IMR-90 (cell line): ENCODE results near the gene PDE12. TPM values are rescaled to one million over a fixed set of nuclear protein-coding genes. Genes with fewer than 3 reads are reported as not detected.

Experiments used
- ATAC-seq: fragments of 200-7000 bp; cut with Tn5 transposase; 2 replicates; pipeline ENCODE4 v1.9.1; 2020; ENCODE audit warnings: low read depth, mild to moderate bottlenecking, moderate library complexity
- BruUV-seq: library from RNA; stranded (reverse); fragments of 400-500 nt; replicated peaks from 2 replicates; lab custom pipeline; 2021; lab: Mats Ljungman, UMichigan
- CTCF ChIA-PET: fragments of 300-600 bp; formaldehyde crosslinking; extraction: SDS; loops from one replicate; lab custom pipeline; 2021; ENCODE audit warnings: antibody characterized with exemption; lab: Yijun Ruan, JAX
- POLR2A ChIA-PET: fragments of 300-600 bp; sonication (Branson Sonifier 250); formaldehyde crosslinking; loops from one replicate; lab custom pipeline; 2022; ENCODE audit warnings: antibody characterized with exemption; ENCODE audit not compliant: unreplicated experiment; lab: Charles Lee
- DNase-seq: peaks from one replicate; pipeline ENCODE4 v3.0.0; 2013
- H2AFZ ChIP-seq: replicated peaks from 2 replicates; pipeline ENCODE3; 2013; ENCODE audit warnings: low read length, mild to moderate bottlenecking; ENCODE audit not compliant: poor library complexity
- H2AK5ac ChIP-seq: 2 replicates; pipeline ENCODE4 v1.6.1; 2013; ENCODE audit warnings: low read depth, low read length, inconsistent platforms
- H2AK9ac ChIP-seq: replicated peaks from 2 replicates; pipeline ENCODE3; 2013; ENCODE audit warnings: mild to moderate bottlenecking, low read depth, low read length, moderate library complexity; ENCODE audit not compliant: poor library complexity
- H2BK120ac ChIP-seq: 2 replicates; pipeline ENCODE4 v1.6.1; 2013; ENCODE audit warnings: low read depth, low read length, inconsistent platforms
- H2BK15ac ChIP-seq: 3 replicates; pipeline ENCODE4 v1.6.1; 2013; ENCODE audit warnings: low read depth, low read length, inconsistent platforms
- H2BK20ac ChIP-seq: 2 replicates; pipeline ENCODE4 v1.6.1; 2013; ENCODE audit warnings: low read depth, mild to moderate bottlenecking, inconsistent platforms, low read length, moderate library complexity
- H2BK5ac ChIP-seq: 2 replicates; pipeline ENCODE4 v1.6.1; 2013; ENCODE audit warnings: mild to moderate bottlenecking, low read depth, low read length, inconsistent platforms; ENCODE audit not compliant: poor library complexity, severe bottlenecking
- H3K14ac ChIP-seq: replicated peaks from 2 replicates; pipeline ENCODE4 v1.6.1; 2013; ENCODE audit warnings: low read depth, low read length, inconsistent platforms
- H3K18ac ChIP-seq: 2 replicates; pipeline ENCODE4 v1.6.1; 2013; ENCODE audit warnings: low read depth, low read length, control low read depth
- H3K23ac ChIP-seq: 2 replicates; pipeline ENCODE4 v1.6.1; 2013; ENCODE audit warnings: low read depth, low read length, inconsistent platforms
- H3K27ac ChIP-seq: 2 replicates; pipeline ENCODE4 v1.5.1; 2013; ENCODE audit warnings: mild to moderate bottlenecking, control low read depth, low read length; ENCODE audit not compliant: insufficient read depth
- H3K27me3 ChIP-seq: 2 replicates; pipeline ENCODE4 v1.6.1; 2013; ENCODE audit warnings: low read length; ENCODE audit not compliant: control insufficient read depth, insufficient read depth
- H3K36me3 ChIP-seq: 2 replicates; pipeline ENCODE4 v1.6.1; 2013; ENCODE audit warnings: low read length, mixed read lengths; ENCODE audit not compliant: control insufficient read depth, insufficient read depth
- H3K4ac ChIP-seq: 2 replicates; pipeline ENCODE4 v1.6.1; 2013; ENCODE audit warnings: low read depth, low read length, inconsistent platforms
- H3K4me1 ChIP-seq: 2 replicates; pipeline ENCODE4 v1.6.1; 2013; ENCODE audit warnings: low read length, mixed read lengths; ENCODE audit not compliant: control insufficient read depth, insufficient read depth
- H3K4me2 ChIP-seq: 2 replicates; pipeline ENCODE4 v1.6.1; 2013; ENCODE audit warnings: low read depth, mild to moderate bottlenecking, control low read depth, low read length, moderate library complexity
- H3K4me3 ChIP-seq: 2 replicates; pipeline ENCODE4 v1.5.1; 2013; ENCODE audit warnings: low read depth, mild to moderate bottlenecking, control low read depth, low read length, moderate library complexity; ENCODE audit not compliant: insufficient read depth
- H3K56ac ChIP-seq: 2 replicates; pipeline ENCODE4 v1.6.1; 2013; ENCODE audit warnings: low read length, inconsistent platforms; ENCODE audit not compliant: insufficient read depth; ENCODE audit errors: extremely low read depth
- H3K79me1 ChIP-seq, 2 experiments: 2 replicates each; pipeline ENCODE4 v1.6.1; 2013; ENCODE audit warnings: low read length in 2 of 2, inconsistent platforms in 1 of 2, low read depth in 1 of 2
- H3K9ac ChIP-seq: 2 replicates; pipeline ENCODE4 v1.6.1; 2013; ENCODE audit warnings: low read depth, low read length, control low read depth
- H3K9me1 ChIP-seq: 2 replicates; pipeline ENCODE4 v1.6.1; 2013; ENCODE audit warnings: low read length, inconsistent platforms; ENCODE audit not compliant: insufficient read depth
- H3K9me3 ChIP-seq: 2 replicates; pipeline ENCODE4 v1.6.1; 2013; ENCODE audit warnings: low read length; ENCODE audit not compliant: control insufficient read depth, insufficient read depth
- H4K20me1 ChIP-seq: 2 replicates; pipeline ENCODE4 v1.6.1; 2013; ENCODE audit warnings: low read length, inconsistent platforms; ENCODE audit not compliant: insufficient read depth
- H4K5ac ChIP-seq: 2 replicates; pipeline ENCODE4 v1.6.1; 2013; ENCODE audit warnings: mild to moderate bottlenecking, low read depth, low read length, control low read depth
- H4K8ac ChIP-seq, 2 experiments: 2 replicates each; pipeline ENCODE4 v1.6.1; 2013; ENCODE audit warnings: low read depth in 2 of 2, low read length in 2 of 2, control low read depth in 1 of 2, inconsistent platforms in 1 of 2
- H4K91ac ChIP-seq: 2 replicates; pipeline ENCODE4 v1.6.1; 2013; ENCODE audit warnings: low read depth, low read length, inconsistent platforms; ENCODE audit not compliant: insufficient read depth
- BHLHE40 ChIP-seq: fragments of 150-350 bp; IDR thresholded peaks from 2 replicates; pipeline ENCODE4 v1.6.1; 2016; ENCODE audit warnings: mild to moderate bottlenecking, low read depth, low read length
- CEBPB ChIP-seq: IDR thresholded peaks from 2 replicates; pipeline ENCODE4 v1.6.1; 2012; ENCODE audit warnings: low read depth, low read length, improper control_type of control experiment
- CHD1 ChIP-seq: IDR thresholded peaks from 2 replicates; pipeline ENCODE4 v1.6.1; 2012; ENCODE audit warnings: low read depth, low read length, improper control_type of control experiment
- CTCF ChIP-seq: conservative IDR thresholded peaks from 2 replicates; pipeline ENCODE4 v1.5.1; 2012; ENCODE audit warnings: mild to moderate bottlenecking, low read depth, low read length, improper control_type of control experiment
- ELK1 ChIP-seq: fragments of 150-350 bp; IDR thresholded peaks from 2 replicates; pipeline ENCODE4 v1.6.1; 2016; ENCODE audit warnings: low read depth, mild to moderate bottlenecking, low read length, moderate library complexity, borderline replicate concordance
- FOS ChIP-seq: fragments of 150-350 bp; IDR thresholded peaks from 2 replicates; pipeline ENCODE4 v1.6.1; 2016; ENCODE audit warnings: low read depth, low read length
- MAFK ChIP-seq: IDR thresholded peaks from 2 replicates; pipeline ENCODE4 v1.6.1; 2012; ENCODE audit warnings: low read depth, low read length, improper control_type of control experiment
- MAZ ChIP-seq: IDR thresholded peaks from 2 replicates; pipeline ENCODE4 v1.6.1; 2012; ENCODE audit warnings: low read depth, mild to moderate bottlenecking, low read length, improper control_type of control experiment, moderate library complexity, borderline replicate concordance
- MXI1 ChIP-seq: IDR thresholded peaks from 2 replicates; pipeline ENCODE4 v1.6.1; 2012; ENCODE audit warnings: low read depth, mild to moderate bottlenecking, low read length, moderate library complexity, borderline replicate concordance
- NFE2L2 ChIP-seq: fragments of 150-350 bp; IDR thresholded peaks from 2 replicates; pipeline ENCODE4 v1.6.1; 2016; ENCODE audit warnings: low read depth, mild to moderate bottlenecking, low read length
- POLR2A ChIP-seq: IDR thresholded peaks from 2 replicates; pipeline ENCODE4 v1.6.1; 2012; ENCODE audit warnings: mild to moderate bottlenecking, low read depth, low read length
- RAD21 ChIP-seq: IDR thresholded peaks from 2 replicates; pipeline ENCODE4 v1.6.1; 2012; ENCODE audit warnings: low read length, improper control_type of control experiment
- RCOR1 ChIP-seq: IDR thresholded peaks from 2 replicates; pipeline ENCODE4 v1.6.1; 2012; ENCODE audit warnings: mild to moderate bottlenecking, low read length, improper control_type of control experiment; ENCODE audit not compliant: insufficient replicate concordance
- RFX5 ChIP-seq: IDR thresholded peaks from 2 replicates; pipeline ENCODE4 v1.8.0; 2012; ENCODE audit warnings: low read depth, mild to moderate bottlenecking, low read length, moderate library complexity
- SMC3 ChIP-seq: fragments of 150-350 bp; IDR thresholded peaks from 2 replicates; pipeline ENCODE4 v1.6.1; 2016; ENCODE audit warnings: low read depth, mild to moderate bottlenecking, antibody characterized with exemption, low read length, moderate library complexity
- USF2 ChIP-seq: fragments of 150-350 bp; IDR thresholded peaks from 2 replicates; pipeline ENCODE4 v1.6.1; 2017; ENCODE audit warnings: mild to moderate bottlenecking, antibody characterized with exemption, low read length, low read depth
- WGBS, 2 experiments: methylation state at CpG; one replicate each; pipeline versions ENCODE4 v1.1.5 to v1.1.7; 2013; ENCODE audit warnings: missing lambda C conversion rate in 2 of 2; ENCODE audit not compliant: insufficient read length in 1 of 2; ENCODE audit errors: extremely low coverage in 2 of 2; 5-methylcytosine and 5-hydroxymethylcytosine counted together
- dilution Hi-C: fragments of 300-500 bp; cut with HindIII; formaldehyde crosslinking; loops from one replicate; pipeline ENCODE4 v1.14.3; 2018; ENCODE audit warnings: low sequenced_read_pairs; ENCODE audit not compliant: unreplicated experiment
- in situ Hi-C: fragments of 300-500 bp; cut with MboI; formaldehyde crosslinking; loops from 3 replicates; pipeline ENCODE4 v1.14.3; 2019; ENCODE audit warnings: low sequenced_read_pairs, inconsistent platforms, mixed read lengths
- intact Hi-C: fragments of 100-400 bp; cut with micrococcal nuclease; formaldehyde crosslinking; loops from 2 replicates; pipeline ENCODE4 v1.10.0; 2022
- polyA plus RNA-seq, 3 experiments: library from polyadenylated mRNA; depleted of rRNA; stranded (reverse); fragments of >200 nt; gene quantifications; 2 replicates each; pipeline ENCODE4 v1.2.3, GENCODE V29; 2012; ENCODE audit warnings: low replicate concordance in 1 of 3
- total RNA-seq: library from RNA; depleted of rRNA; stranded (reverse); fragments of >200 nt; gene quantifications from 2 replicates; pipeline ENCODE4 v1.2.3, GENCODE V29; 2012

PDE12 gene
- total and polyA plus RNA-seq, 2 of the 4 experiments (the other 2 are of a cell fraction): 9.5 to 16.8 TPM

- no peak overlapping the region for H3K4me2 ChIP-seq
- H2BK15ac ChIP-seq: no peak overlapping the region
- peaks cover 5% of the 10 kb centered on the region for H3K9me1 ChIP-seq
- TF ChIP-seq CTCF: no peak; the same call in 1 of the 2 replicates
- no peak for TF ChIP-seq POLR2A
- no peak for TF ChIP-seq MAZ
- TF ChIP-seq MXI1: no peak
- no peak for TF ChIP-seq CEBPB
- no peak for TF ChIP-seq RAD21
- TF ChIP-seq NFE2L2: no peak
- TF ChIP-seq ELK1: no peak
- no peak for TF ChIP-seq RCOR1
- TF ChIP-seq BHLHE40: no peak
- TF ChIP-seq FOS: no peak
- TF ChIP-seq SMC3: no peak
- TF ChIP-seq CHD1: no peak
- no peak for TF ChIP-seq MAFK
- no peak for TF ChIP-seq RFX5
- no peak for TF ChIP-seq USF2
- H4K91ac ChIP-seq: no peak overlapping the region
- no CpG with 5 or more reads among the region's 7 CpGs for WGBS, 2 experiments
- H3K27me3 ChIP-seq: no peaks in the 10 kb centered on the region
- no peak overlapping the region for H3K9ac ChIP-seq
- H2AK9ac ChIP-seq: no peak overlapping the region
- ChIA-PET POLR2A (no interaction called here), CTCF (no interaction called here)
- H3K56ac ChIP-seq: no peak overlapping the region
- ATAC-seq (no peak), DNase-seq (no peak)
- H3K4ac ChIP-seq: no peak overlapping the region
- in situ Hi-C loops: no loop called here
- H3K18ac ChIP-seq: no peak overlapping the region
- BruUV-seq: no TSS peak
- H2BK120ac ChIP-seq: no peak overlapping the region
- no peak overlapping the region for H3K14ac ChIP-seq
- dilution Hi-C loops: no loop called here
- H2AK5ac ChIP-seq: no peak overlapping the region
- H4K8ac ChIP-seq: no peak overlapping the region
- H3K9me3 ChIP-seq: no peaks in the 10 kb centered on the region
- intact Hi-C loops: no loop called here
- H3K36me3 ChIP-seq: peaks cover 38% of the 10 kb centered on the region
- H4K5ac ChIP-seq: no peak overlapping the region
- no peak overlapping the region for H2BK20ac ChIP-seq
- H4K20me1 ChIP-seq: peaks cover 98% of the 10 kb centered on the region
- no peak overlapping the region for H3K27ac ChIP-seq
- peaks cover 4% of the 10 kb centered on the region for H3K4me1 ChIP-seq
- peaks cover 7 to 33% of the 10 kb centered on the region in 2 experiments; a peak in 3 of 4 replicates for H3K79me1 ChIP-seq
- no peak overlapping the region for H2BK5ac ChIP-seq
- no peak overlapping the region for H2AFZ ChIP-seq
- H3K4me3 ChIP-seq: no peak overlapping the region
- H3K23ac ChIP-seq: no peak overlapping the region
Measured at GRCh38 chr3:57582474-57583168, 26.5 kb downstream of the PDE12 start.
